ENCODE results near the gene TFAP2A. TPM values are rescaled to one million over a fixed set of nuclear protein-coding genes. Genes with fewer than 3 reads are reported as not detected.

The TFAP2A gene
- total RNA-seq, 6 experiments from 2014 or later: 64.1 to 89.0 (median 83.8) TPM

DNA sequence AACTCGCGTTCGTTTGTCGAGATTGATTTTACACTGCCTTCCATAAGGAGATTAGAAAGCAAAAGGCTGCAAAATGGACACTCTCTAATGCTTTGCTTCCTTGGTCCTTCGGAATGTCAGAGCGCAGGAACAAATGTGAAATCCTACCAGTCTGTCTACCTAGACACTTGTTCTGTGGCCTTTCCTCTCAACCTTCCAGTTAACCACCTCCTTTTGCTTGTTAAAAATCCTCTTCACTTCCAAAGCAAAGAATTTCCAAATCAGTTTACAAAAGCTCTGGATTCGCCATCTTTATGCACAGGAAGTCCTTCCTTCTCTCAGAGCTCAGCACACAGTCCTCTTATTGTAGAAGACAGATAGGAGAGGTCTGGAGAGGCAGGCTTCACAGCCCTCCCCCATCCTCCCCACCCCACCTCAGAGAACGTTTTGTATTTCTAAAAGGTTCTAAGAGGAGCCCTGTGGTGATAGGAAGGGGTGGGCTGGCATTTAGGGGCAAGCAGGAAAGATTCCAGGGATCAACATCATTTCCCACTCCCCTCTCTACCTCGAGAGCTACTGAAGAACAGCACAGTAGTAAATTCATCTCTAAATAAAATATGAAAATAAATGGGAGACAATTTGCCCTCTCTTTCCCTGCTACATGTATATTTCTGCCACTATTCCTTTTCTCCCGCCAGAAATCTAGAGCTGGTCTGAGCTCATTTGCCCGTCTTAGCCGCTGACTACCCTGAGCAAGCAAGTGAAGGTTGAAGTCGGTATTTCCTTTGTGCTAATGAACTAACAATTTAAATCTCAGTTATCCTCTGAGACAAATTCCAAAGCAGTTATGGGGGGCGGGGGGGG lies 18.9 kb downstream of the TFAP2A start:
- peaks cover 3% of the 10 kb centered on the region for H3K27me3 Mint-ChIP-seq (ENCODE audit: insufficient read depth)
- no peaks in the 10 kb centered on the region for H3K9me3 Mint-ChIP-seq
- peaks cover 66% of the 10 kb centered on the region for H3K36me3 Mint-ChIP-seq (ENCODE audit: low read depth)
- peak overlapping the region; percentile 39 for H3K27ac Mint-ChIP-seq
- no peak overlapping the region for H3K4me3 Mint-ChIP-seq
- TF ChIP-seq, protein P1, sequence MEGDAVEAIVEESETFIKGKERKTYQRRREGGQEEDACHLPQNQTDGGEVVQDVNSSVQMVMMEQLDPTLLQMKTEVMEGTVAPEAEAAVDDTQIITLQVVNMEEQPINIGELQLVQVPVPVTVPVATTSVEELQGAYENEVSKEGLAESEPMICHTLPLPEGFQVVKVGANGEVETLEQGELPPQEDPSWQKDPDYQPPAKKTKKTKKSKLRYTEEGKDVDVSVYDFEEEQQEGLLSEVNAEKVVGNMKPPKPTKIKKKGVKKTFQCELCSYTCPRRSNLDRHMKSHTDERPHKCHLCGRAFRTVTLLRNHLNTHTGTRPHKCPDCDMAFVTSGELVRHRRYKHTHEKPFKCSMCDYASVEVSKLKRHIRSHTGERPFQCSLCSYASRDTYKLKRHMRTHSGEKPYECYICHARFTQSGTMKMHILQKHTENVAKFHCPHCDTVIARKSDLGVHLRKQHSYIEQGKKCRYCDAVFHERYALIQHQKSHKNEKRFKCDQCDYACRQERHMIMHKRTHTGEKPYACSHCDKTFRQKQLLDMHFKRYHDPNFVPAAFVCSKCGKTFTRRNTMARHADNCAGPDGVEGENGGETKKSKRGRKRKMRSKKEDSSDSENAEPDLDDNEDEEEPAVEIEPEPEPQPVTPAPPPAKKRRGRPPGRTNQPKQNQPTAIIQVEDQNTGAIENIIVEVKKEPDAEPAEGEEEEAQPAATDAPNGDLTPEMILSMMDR (IDR thresholded peaks at IDR 0.05): no peak
- peaks cover 52% of the 10 kb centered on the region for H3K4me1 Mint-ChIP-seq (ENCODE audit: low read depth)
- no peak for DNase-seq

DNA sequence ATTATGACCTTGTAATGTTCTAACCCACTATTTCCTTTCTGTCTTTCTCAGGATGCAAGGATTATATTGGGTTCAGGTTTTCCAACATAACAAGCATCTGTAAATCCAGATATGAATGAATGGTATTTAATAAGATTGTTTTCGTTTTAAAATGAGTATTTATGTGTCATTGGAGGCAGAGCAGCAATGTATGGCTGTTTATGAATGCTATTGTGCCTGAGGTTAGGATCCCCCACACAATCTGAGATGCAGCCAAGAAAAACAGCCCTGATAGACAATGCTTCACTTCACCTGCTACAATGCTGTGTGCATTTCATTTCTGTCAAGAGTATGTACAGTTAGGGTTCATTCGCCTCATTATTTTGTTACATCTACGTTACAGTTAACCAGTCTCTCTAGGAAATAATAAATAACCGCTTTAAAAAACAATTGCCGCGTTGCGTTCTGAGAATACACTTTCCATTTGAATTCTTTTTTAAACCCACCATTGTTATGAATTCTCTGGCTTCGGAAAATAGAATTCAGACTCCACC lies 19.6 kb downstream of the TFAP2A start:
- TF ChIP-seq, protein P1 (IDR thresholded peaks at IDR 0.05): no peak
- H3K27ac Mint-ChIP-seq: no peak overlapping the region
- peaks cover 3% of the 10 kb centered on the region for H3K27me3 Mint-ChIP-seq (ENCODE audit: insufficient read depth)
- DNase-seq: no peak
- H3K4me3 Mint-ChIP-seq: no peak overlapping the region
- peaks cover 59% of the 10 kb centered on the region for H3K36me3 Mint-ChIP-seq (ENCODE audit: low read depth)
- H3K9me3 Mint-ChIP-seq: no peaks in the 10 kb centered on the region
- H3K4me1 Mint-ChIP-seq (ENCODE audit: low read depth): peaks cover 46% of the 10 kb centered on the region

DNA sequence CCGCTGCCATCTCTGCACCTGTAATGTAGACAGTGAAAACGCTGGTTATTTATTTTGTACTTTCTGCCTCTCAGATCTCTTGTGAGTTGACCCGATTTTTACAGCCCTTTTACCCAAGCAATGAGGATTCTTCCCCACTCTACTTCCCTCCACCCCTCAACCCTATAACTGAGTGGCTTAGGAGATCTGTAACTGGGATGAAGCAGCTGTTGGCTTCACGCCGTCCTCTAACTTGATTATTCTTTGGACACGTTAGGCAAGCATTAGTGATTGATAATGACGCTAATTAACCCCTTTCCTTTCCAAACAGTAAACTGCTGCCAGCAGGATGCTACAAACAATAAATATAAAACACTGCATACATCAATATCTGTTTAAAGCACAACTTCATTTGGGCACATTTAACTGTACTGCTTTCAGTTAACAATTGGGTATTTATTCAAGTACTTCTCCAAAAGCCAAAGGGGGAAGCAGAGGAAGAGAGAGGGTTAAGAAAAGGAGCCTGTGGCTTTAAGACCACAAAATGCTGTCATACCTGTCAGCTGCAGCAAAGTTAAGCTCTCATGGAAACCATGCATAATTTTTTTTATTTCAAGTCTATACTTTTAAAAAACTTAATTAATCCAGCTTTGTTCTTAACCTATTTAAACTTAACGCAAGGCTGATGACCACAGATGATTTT lies 21.2 kb downstream of the TFAP2A start:
- H3K27ac Mint-ChIP-seq: no peak overlapping the region
- H3K4me3 Mint-ChIP-seq: no peak overlapping the region
- no peaks in the 10 kb centered on the region; the same call in none of the 2 replicates for H3K27me3 Mint-ChIP-seq (ENCODE audit: insufficient read depth)
- DNase-seq: no peak
- H3K36me3 Mint-ChIP-seq (ENCODE audit: low read depth): peaks cover 53% of the 10 kb centered on the region
- H3K4me1 Mint-ChIP-seq (ENCODE audit: low read depth): peaks cover 30% of the 10 kb centered on the region
- TF ChIP-seq, protein P1 (IDR thresholded peaks at IDR 0.05): no peak
- no peaks in the 10 kb centered on the region for H3K9me3 Mint-ChIP-seq

DNA sequence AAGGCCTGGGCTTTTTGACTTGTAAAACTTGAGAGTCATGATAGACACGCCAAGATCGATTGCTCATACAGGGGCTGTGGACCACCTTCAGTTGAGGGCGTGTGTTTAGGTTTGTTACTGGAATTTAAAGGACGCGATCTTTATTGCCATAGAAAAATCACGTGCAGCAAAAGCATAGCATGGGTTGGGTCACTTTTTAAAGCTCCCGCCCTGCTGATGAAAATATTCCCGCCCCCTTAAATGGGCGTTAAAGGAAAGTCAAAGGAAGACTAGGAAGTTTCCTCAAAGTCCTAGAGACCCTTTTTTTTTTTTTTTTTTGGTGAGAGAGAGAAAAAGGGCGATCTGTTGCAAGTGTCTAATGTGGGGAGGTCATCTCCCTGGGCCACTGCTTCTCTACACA lies 23.1 kb downstream of the TFAP2A start:
- H3K27me3 Mint-ChIP-seq (ENCODE audit: insufficient read depth): no peaks in the 10 kb centered on the region
- H3K27ac Mint-ChIP-seq: no peak overlapping the region
- H3K9me3 Mint-ChIP-seq: no peaks in the 10 kb centered on the region
- H3K4me1 Mint-ChIP-seq (ENCODE audit: low read depth): peaks cover 11% of the 10 kb centered on the region; the same call in 1 of the 2 replicates
- TF ChIP-seq, protein P1 (IDR thresholded peaks at IDR 0.05): no peak
- no peak for DNase-seq
- H3K36me3 Mint-ChIP-seq (ENCODE audit: low read depth): peaks cover 34% of the 10 kb centered on the region
- H3K4me3 Mint-ChIP-seq: no peak overlapping the region

DNA sequence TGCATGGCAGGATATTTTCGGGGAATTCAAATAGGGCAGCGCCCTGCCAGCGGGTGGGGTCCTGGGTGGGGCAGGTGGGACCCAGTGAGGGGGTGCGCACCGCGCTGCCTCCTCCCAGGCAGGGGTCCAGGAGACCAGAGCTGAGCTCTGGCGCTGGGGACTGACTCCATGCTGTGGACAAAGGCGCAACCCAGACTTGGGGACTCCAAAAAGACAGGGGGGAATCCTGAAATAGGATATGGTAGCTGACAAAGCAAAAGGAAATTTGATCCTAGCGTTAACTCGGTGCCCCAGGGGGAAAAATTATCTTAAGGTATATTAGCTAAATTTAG lies 23.6 kb downstream of the TFAP2A start:
- TF ChIP-seq, protein P1 (IDR thresholded peaks at IDR 0.05): no peak
- Mint-ChIP-seq H3K9me3 (no peaks in the 10 kb centered on the region), H3K4me1 (ENCODE audit: low read depth) (peaks cover 10% of the 10 kb centered on the region; the same call in 1 of the 2 replicates), H3K4me3 (no peak overlapping the region), H3K36me3 (ENCODE audit: low read depth) (peaks cover 33% of the 10 kb centered on the region), H3K27me3 (ENCODE audit: insufficient read depth) (no peaks in the 10 kb centered on the region), H3K27ac (no peak overlapping the region)
- no peak for DNase-seq

Measured in HFFc6 (cell line).